HAP-1 (cell line): Measurements from ENCODE around the gene ASB15.

ENCODE experiments used
- DNase-seq, 2 experiments: peaks; one replicate each; pipeline ENCODE4 v3.0.0-alpha.2; 2016 to 2020; ENCODE audit warnings: low spot score in 2 of 2
- H3K27me3 ChIP-seq: fragments of 250-450 bp; sonication (Bioruptor Pico); 2 replicates; pipeline ENCODE4 v1.5.1; 2020; ENCODE audit warnings: low read depth, mild to moderate bottlenecking, moderate library complexity
- H3K36me3 ChIP-seq: fragments of 250-450 bp; sonication (Bioruptor Pico); replicated peaks from 2 replicates; pipeline ENCODE4 v1.5.1; 2020; ENCODE audit warnings: mild to moderate bottlenecking
- H3K4me1 ChIP-seq: fragments of 250-450 bp; sonication (Bioruptor Pico); 2 replicates; pipeline ENCODE4 v1.5.1; 2020; ENCODE audit warnings: mild to moderate bottlenecking
- H3K4me3 ChIP-seq: fragments of 250-450 bp; sonication (Bioruptor Pico); 2 replicates; pipeline ENCODE4 v1.5.1; 2020; ENCODE audit warnings: mild to moderate bottlenecking, moderate library complexity
- H3K9me3 ChIP-seq: fragments of 250-450 bp; sonication (Bioruptor Pico); 2 replicates; pipeline ENCODE4 v1.5.1; 2020; ENCODE audit warnings: mild to moderate bottlenecking, moderate library complexity
- in situ Hi-C: fragments of 300-500 bp; cut with MboI; formaldehyde crosslinking; loops from 3 replicates; pipeline ENCODE4 v1.14.3; 2020; ENCODE audit warnings: low sequenced_read_pairs, inconsistent platforms, mixed read lengths

The ASB15 gene

GRCh38 chr7:123673137-123673732, 71.6 kb downstream of the ASB15 start:
- no peaks in the 10 kb centered on the region for H3K9me3 ChIP-seq
- H3K4me3 ChIP-seq = no peak overlapping the region
- no peaks in the 10 kb centered on the region for H3K4me1 ChIP-seq
- no peaks in the 10 kb centered on the region for H3K36me3 ChIP-seq
- no peak for DNase-seq
- in situ Hi-C loops = no loop called here
- no peaks in the 10 kb centered on the region for H3K27me3 ChIP-seq

- no peak for DNase-seq
- no peak overlapping the region for H3K4me3 ChIP-seq
- no peaks in the 10 kb centered on the region for H3K36me3 ChIP-seq
- H3K27me3 ChIP-seq = no peaks in the 10 kb centered on the region
- no peaks in the 10 kb centered on the region for H3K9me3 ChIP-seq
- no peaks in the 10 kb centered on the region for H3K4me1 ChIP-seq
- in situ Hi-C loops = no loop called here
These were observed 72.3 kb downstream of the ASB15 start for GRCh38 chr7:123673752-123674398.

- Histone ChIP-seq H3K36me3 (no peaks in the 10 kb centered on the region), H3K9me3 (no peaks in the 10 kb centered on the region), H3K4me3 (no peak overlapping the region), H3K27me3 (no peaks in the 10 kb centered on the region), H3K4me1 (no peaks in the 10 kb centered on the region)
- in situ Hi-C loops = no loop called here
- no peak for DNase-seq
These were observed 73.0 kb downstream of the ASB15 start for GRCh38 chr7:123674399-123675180.

- no peak for DNase-seq
- in situ Hi-C loops = no loop called here
- Histone ChIP-seq H3K4me3 (no peak overlapping the region), H3K4me1 (peaks cover 2% of the 10 kb centered on the region; the same call in 1 of the 2 replicates), H3K36me3 (peaks cover 1% of the 10 kb centered on the region; the same call in 1 of the 2 replicates), H3K9me3 (no peaks in the 10 kb centered on the region), H3K27me3 (no peaks in the 10 kb centered on the region)
These were observed 73.5 kb downstream of the ASB15 start for GRCh38 chr7:123675181-123675473.

- H3K36me3 ChIP-seq = peaks cover 20% of the 10 kb centered on the region
- no peak overlapping the region for H3K4me3 ChIP-seq
- no peak for DNase-seq
- H3K9me3 ChIP-seq = no peaks in the 10 kb centered on the region
- in situ Hi-C loops = no loop called here
- no peaks in the 10 kb centered on the region for H3K27me3 ChIP-seq
- peaks cover 3% of the 10 kb centered on the region; the same call in 1 of the 2 replicates for H3K4me1 ChIP-seq
These were observed 75.6 kb downstream of the ASB15 start for GRCh38 chr7:123677061-123677715.

- Histone ChIP-seq H3K4me3 (no peak overlapping the region), H3K4me1 (peaks cover 5% of the 10 kb centered on the region), H3K9me3 (no peaks in the 10 kb centered on the region), H3K27me3 (no peaks in the 10 kb centered on the region), H3K36me3 (peaks cover 27% of the 10 kb centered on the region)
- in situ Hi-C loops = no loop called here
- no peak for DNase-seq
These were observed 78.0 kb downstream of the ASB15 start for GRCh38 chr7:123679614-123680013.

- H3K4me3 ChIP-seq = no peak overlapping the region
- H3K27me3 ChIP-seq = no peaks in the 10 kb centered on the region
- no peaks in the 10 kb centered on the region for H3K9me3 ChIP-seq
- H3K36me3 ChIP-seq = peaks cover 30% of the 10 kb centered on the region
- in situ Hi-C loops = no loop called here
- H3K4me1 ChIP-seq = peaks cover 5% of the 10 kb centered on the region
- DNase-seq = no peak
These were observed 79.0 kb downstream of the ASB15 start for GRCh38 chr7:123680580-123680979.

GRCh38 chr7:123681561-123681960, 79.9 kb downstream of the ASB15 start:
- H3K36me3 ChIP-seq = peaks cover 30% of the 10 kb centered on the region
- DNase-seq = no peak

GRCh38 chr7:123682690-123683089, 81.1 kb downstream of the ASB15 start:
- in situ Hi-C loops = no loop called here
- H3K9me3 ChIP-seq = no peaks in the 10 kb centered on the region
- no peak overlapping the region for H3K4me3 ChIP-seq
- no peaks in the 10 kb centered on the region for H3K27me3 ChIP-seq
- H3K36me3 ChIP-seq = peaks cover 31% of the 10 kb centered on the region
- peak; percentile 39 to 84 for DNase-seq
- H3K4me1 ChIP-seq = peaks cover 5% of the 10 kb centered on the region

More at GRCh38 chr7:123681561-123681960, 79.9 kb downstream of the ASB15 start:
- H3K4me3 ChIP-seq = no peak overlapping the region
- H3K4me1 ChIP-seq = peaks cover 5% of the 10 kb centered on the region
- in situ Hi-C loops = no loop called here
- H3K27me3 ChIP-seq = no peaks in the 10 kb centered on the region
- H3K9me3 ChIP-seq = no peaks in the 10 kb centered on the region

- in situ Hi-C loops = no loop called here
- peaks cover 35% of the 10 kb centered on the region for H3K36me3 ChIP-seq
- H3K27me3 ChIP-seq = no peaks in the 10 kb centered on the region
These were observed 85.5 kb downstream of the ASB15 start for GRCh38 chr7:123687161-123687560.

GRCh38 chr7:123687727-123688126, 86.1 kb downstream of the ASB15 start:
- in situ Hi-C loops = no loop called here
- H3K9me3 ChIP-seq = no peaks in the 10 kb centered on the region
- no peaks in the 10 kb centered on the region for H3K27me3 ChIP-seq
- no peak for DNase-seq
- H3K4me3 ChIP-seq = no peak overlapping the region
- peaks cover 32% of the 10 kb centered on the region for H3K36me3 ChIP-seq
- H3K4me1 ChIP-seq = peaks cover 2% of the 10 kb centered on the region

More at GRCh38 chr7:123687161-123687560, 85.5 kb downstream of the ASB15 start:
- Histone ChIP-seq H3K9me3 (no peaks in the 10 kb centered on the region), H3K4me3 (no peak overlapping the region), H3K4me1 (peaks cover 2% of the 10 kb centered on the region)
- no peak for DNase-seq
